Panc1 (cell line): ENCODE measurements around the gene CACTIN. TPM values are rescaled to one million over a fixed set of nuclear protein-coding genes. Genes with fewer than 3 reads are reported as not detected.

Experiments used
- ATAC-seq: fragments of 200-7000 bp; cut with Tn5 transposase; 2 replicates; pipeline ENCODE4 v1.9.1; 2020; ENCODE audit warnings: mild to moderate bottlenecking, moderate library complexity
- BruUV-seq: library from RNA; stranded (reverse); fragments of 400-500 nt; replicated peaks from 2 replicates; lab custom pipeline; 2021; lab: Mats Ljungman, UMichigan
- CTCF ChIA-PET: fragments of 300-600 bp; sonication (Branson Sonifier 250); formaldehyde crosslinking; loops from one replicate; lab custom pipeline; 2022; ENCODE audit warnings: antibody characterized with exemption; lab: Charles Lee
- POLR2A ChIA-PET: fragments of 300-600 bp; sonication (Branson Sonifier 250); formaldehyde crosslinking; loops from one replicate; lab custom pipeline; 2022; ENCODE audit warnings: antibody characterized with exemption; lab: Charles Lee
- DNase-seq: peaks from one replicate; pipeline ENCODE4 v3.0.0-alpha.2; 2010; ENCODE audit warnings: low read depth, low spot score
- H3K27ac ChIP-seq: 2 replicates; pipeline ENCODE4 v1.5.1; 2011; ENCODE audit warnings: mild to moderate bottlenecking, low read length, inconsistent platforms
- H3K27me3 ChIP-seq: fragments of 200-500 bp; sonication (Bioruptor generic); 2 replicates; pipeline ENCODE4 v1.6.0; 2014; ENCODE audit warnings: low read length, inconsistent platforms; ENCODE audit not compliant: control insufficient read depth, insufficient read depth
- H3K36me3 ChIP-seq: fragments of 200-500 bp; sonication (Bioruptor generic); 2 replicates; pipeline ENCODE4 v1.5.1; 2014; ENCODE audit warnings: inconsistent platforms, mild to moderate bottlenecking, low read length, moderate library complexity; ENCODE audit not compliant: control insufficient read depth, insufficient read depth
- H3K4me1 ChIP-seq: 2 replicates; pipeline ENCODE4 v1.5.1; 2011; ENCODE audit warnings: inconsistent platforms, mild to moderate bottlenecking, low read length, moderate library complexity; ENCODE audit not compliant: control insufficient read depth, insufficient read depth
- H3K4me3 ChIP-seq, 2 experiments: 2 replicates each; pipeline ENCODE4 v1.5.1; 2011 to 2012; ENCODE audit warnings: low read depth in 2 of 2, low read length in 2 of 2, mild to moderate bottlenecking in 2 of 2, inconsistent platforms in 1 of 2, moderate library complexity in 1 of 2
- H3K9me3 ChIP-seq: fragments of 200-500 bp; sonication (Bioruptor generic); 2 replicates; pipeline ENCODE4 v1.5.1; 2014; ENCODE audit warnings: low read depth, mild to moderate bottlenecking, inconsistent platforms, low read length, moderate library complexity; ENCODE audit not compliant: control insufficient read depth, insufficient read depth
- POLR2AphosphoS5 ChIP-seq: IDR thresholded peaks from 2 replicates; pipeline ENCODE4 v1.6.1; 2012; ENCODE audit warnings: mild to moderate bottlenecking, low read depth, low read length, moderate library complexity
- SIN3A ChIP-seq: IDR thresholded peaks from 2 replicates; pipeline ENCODE4 v1.6.1; 2012; ENCODE audit warnings: low read depth, mild to moderate bottlenecking, low read length, moderate library complexity, borderline replicate concordance; ENCODE audit not compliant: insufficient read depth
- TCF7L2 ChIP-seq: IDR thresholded peaks from 2 replicates; pipeline ENCODE4 v1.6.1; 2011; ENCODE audit warnings: mild to moderate bottlenecking, low read depth, low read length, inconsistent platforms
- in situ Hi-C: cut with HindIII; loops from 2 replicates; pipeline ENCODE4 v1.10.0; 2016; ENCODE audit warnings: low sequenced_read_pairs, low pct_unique_long_range_greater_than_20kb
- intact Hi-C: fragments of 100-400 bp; cut with micrococcal nuclease; formaldehyde crosslinking; loops from one replicate; pipeline ENCODE4 v1.10.0; 2022; ENCODE audit not compliant: unreplicated experiment
- total RNA-seq: library from RNA; stranded (reverse); gene quantifications from one replicate; pipeline ENCODE4 v1.2.1, GENCODE V29; 2021; ENCODE audit not compliant: unreplicated experiment
- TF ChIP-seq, protein P1 (sequence below): fragments of 450-650 bp; IDR thresholded peaks from 2 replicates; pipeline ENCODE4 v1.5.1; 2017; ENCODE audit warnings: mild to moderate bottlenecking
- TF ChIP-seq, protein P2 (sequence below), 2 experiments: IDR thresholded peaks; 2 replicates each; pipeline ENCODE4 v1.6.1; 2011 to 2012; ENCODE audit warnings: low read depth in 2 of 2, control low read depth in 1 of 2, low read length in 1 of 2, mild to moderate bottlenecking in 1 of 2, moderate library complexity in 1 of 2; ENCODE audit not compliant: insufficient read depth in 1 of 2

The CACTIN gene
- total RNA-seq, 1 experiment from 2014 or later: 25.2 TPM

- POLR2A ChIA-PET: no interaction called here
- Histone ChIP-seq H3K4me1 (no peaks in the 10 kb centered on the region), H3K27me3 (no peaks in the 10 kb centered on the region), H3K36me3 (peaks cover 4% of the 10 kb centered on the region; the same call in 1 of the 2 replicates), H3K27ac (no peak overlapping the region), H3K9me3 (no peaks in the 10 kb centered on the region), H3K4me3 (no peak overlapping the region)
- CTCF ChIA-PET: no interaction called here
- no peak for DNase-seq
- no peak for ATAC-seq
- BruUV-seq: no TSS peak
- intact Hi-C loops (no loop called here), in situ Hi-C loops (no loop called here)
- no peak for TF ChIP-seq SIN3A
- no peak for TF ChIP-seq TCF7L2
- no peak for TF ChIP-seq POLR2AphosphoS5
- TF ChIP-seq, protein P1, sequence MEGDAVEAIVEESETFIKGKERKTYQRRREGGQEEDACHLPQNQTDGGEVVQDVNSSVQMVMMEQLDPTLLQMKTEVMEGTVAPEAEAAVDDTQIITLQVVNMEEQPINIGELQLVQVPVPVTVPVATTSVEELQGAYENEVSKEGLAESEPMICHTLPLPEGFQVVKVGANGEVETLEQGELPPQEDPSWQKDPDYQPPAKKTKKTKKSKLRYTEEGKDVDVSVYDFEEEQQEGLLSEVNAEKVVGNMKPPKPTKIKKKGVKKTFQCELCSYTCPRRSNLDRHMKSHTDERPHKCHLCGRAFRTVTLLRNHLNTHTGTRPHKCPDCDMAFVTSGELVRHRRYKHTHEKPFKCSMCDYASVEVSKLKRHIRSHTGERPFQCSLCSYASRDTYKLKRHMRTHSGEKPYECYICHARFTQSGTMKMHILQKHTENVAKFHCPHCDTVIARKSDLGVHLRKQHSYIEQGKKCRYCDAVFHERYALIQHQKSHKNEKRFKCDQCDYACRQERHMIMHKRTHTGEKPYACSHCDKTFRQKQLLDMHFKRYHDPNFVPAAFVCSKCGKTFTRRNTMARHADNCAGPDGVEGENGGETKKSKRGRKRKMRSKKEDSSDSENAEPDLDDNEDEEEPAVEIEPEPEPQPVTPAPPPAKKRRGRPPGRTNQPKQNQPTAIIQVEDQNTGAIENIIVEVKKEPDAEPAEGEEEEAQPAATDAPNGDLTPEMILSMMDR: no peak
- TF ChIP-seq, protein P2, sequence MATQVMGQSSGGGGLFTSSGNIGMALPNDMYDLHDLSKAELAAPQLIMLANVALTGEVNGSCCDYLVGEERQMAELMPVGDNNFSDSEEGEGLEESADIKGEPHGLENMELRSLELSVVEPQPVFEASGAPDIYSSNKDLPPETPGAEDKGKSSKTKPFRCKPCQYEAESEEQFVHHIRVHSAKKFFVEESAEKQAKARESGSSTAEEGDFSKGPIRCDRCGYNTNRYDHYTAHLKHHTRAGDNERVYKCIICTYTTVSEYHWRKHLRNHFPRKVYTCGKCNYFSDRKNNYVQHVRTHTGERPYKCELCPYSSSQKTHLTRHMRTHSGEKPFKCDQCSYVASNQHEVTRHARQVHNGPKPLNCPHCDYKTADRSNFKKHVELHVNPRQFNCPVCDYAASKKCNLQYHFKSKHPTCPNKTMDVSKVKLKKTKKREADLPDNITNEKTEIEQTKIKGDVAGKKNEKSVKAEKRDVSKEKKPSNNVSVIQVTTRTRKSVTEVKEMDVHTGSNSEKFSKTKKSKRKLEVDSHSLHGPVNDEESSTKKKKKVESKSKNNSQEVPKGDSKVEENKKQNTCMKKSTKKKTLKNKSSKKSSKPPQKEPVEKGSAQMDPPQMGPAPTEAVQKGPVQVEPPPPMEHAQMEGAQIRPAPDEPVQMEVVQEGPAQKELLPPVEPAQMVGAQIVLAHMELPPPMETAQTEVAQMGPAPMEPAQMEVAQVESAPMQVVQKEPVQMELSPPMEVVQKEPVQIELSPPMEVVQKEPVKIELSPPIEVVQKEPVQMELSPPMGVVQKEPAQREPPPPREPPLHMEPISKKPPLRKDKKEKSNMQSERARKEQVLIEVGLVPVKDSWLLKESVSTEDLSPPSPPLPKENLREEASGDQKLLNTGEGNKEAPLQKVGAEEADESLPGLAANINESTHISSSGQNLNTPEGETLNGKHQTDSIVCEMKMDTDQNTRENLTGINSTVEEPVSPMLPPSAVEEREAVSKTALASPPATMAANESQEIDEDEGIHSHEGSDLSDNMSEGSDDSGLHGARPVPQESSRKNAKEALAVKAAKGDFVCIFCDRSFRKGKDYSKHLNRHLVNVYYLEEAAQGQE (IDR thresholded peaks at IDR 0.05; ENCODE audit: insufficient read depth in 1 of 2, low read depth in 2 of 2, low read length in 1 of 2): no peak
These were observed 48.8 kb downstream of the CACTIN start for GRCh38 chr19:3577723-3578344.

- Histone ChIP-seq H3K36me3 (peaks cover 4% of the 10 kb centered on the region; the same call in 1 of the 2 replicates), H3K9me3 (no peaks in the 10 kb centered on the region), H3K27me3 (no peaks in the 10 kb centered on the region), H3K4me3 (no peak overlapping the region), H3K4me1 (no peaks in the 10 kb centered on the region), H3K27ac (no peak overlapping the region)
- POLR2A ChIA-PET: no interaction called here
- intact Hi-C loops: no loop called here
- DNase-seq (no peak), ATAC-seq (no peak)
- in situ Hi-C loops: no loop called here
- no TSS peak for BruUV-seq
- TF ChIP-seq TCF7L2 (no peak), SIN3A (no peak), POLR2AphosphoS5 (no peak)
- TF ChIP-seq, protein P1: no peak
- TF ChIP-seq, protein P2 (IDR thresholded peaks at IDR 0.05; ENCODE audit: insufficient read depth in 1 of 2, low read depth in 2 of 2, low read length in 1 of 2): no peak
- CTCF ChIA-PET: interaction anchor here (0.6 kb wide), 1 partner anchor 1192 kb away, joined by 7 read pairs; no protein-coding TSS in a partner anchor
These were observed 49.7 kb downstream of the CACTIN start for GRCh38 chr19:3576696-3577443.
